SU-DHL-6 (cell line): ENCODE measurements around the gene MLEC.

Source experiments
- EZH2phosphoT487 ChIP-seq: fragments of 200-600 bp; sonication (generic), shearing (Covaris generic); conservative IDR thresholded peaks from 2 replicates; pipeline ENCODE4 v1.6.1; 2018; ENCODE audit warnings: mild to moderate bottlenecking, antibody characterized with exemption, low read length, moderate library complexity, mixed read lengths
- TF ChIP-seq, protein P1 (sequence below): fragments of 200-600 bp; sonication (generic); IDR thresholded peaks from one replicate; pipeline ENCODE4 v1.5.1; 2017; ENCODE audit warnings: antibody characterized with exemption, mild to moderate bottlenecking, low read length, moderate library complexity; ENCODE audit not compliant: insufficient read depth, poor library complexity, severe bottlenecking

DNA sequence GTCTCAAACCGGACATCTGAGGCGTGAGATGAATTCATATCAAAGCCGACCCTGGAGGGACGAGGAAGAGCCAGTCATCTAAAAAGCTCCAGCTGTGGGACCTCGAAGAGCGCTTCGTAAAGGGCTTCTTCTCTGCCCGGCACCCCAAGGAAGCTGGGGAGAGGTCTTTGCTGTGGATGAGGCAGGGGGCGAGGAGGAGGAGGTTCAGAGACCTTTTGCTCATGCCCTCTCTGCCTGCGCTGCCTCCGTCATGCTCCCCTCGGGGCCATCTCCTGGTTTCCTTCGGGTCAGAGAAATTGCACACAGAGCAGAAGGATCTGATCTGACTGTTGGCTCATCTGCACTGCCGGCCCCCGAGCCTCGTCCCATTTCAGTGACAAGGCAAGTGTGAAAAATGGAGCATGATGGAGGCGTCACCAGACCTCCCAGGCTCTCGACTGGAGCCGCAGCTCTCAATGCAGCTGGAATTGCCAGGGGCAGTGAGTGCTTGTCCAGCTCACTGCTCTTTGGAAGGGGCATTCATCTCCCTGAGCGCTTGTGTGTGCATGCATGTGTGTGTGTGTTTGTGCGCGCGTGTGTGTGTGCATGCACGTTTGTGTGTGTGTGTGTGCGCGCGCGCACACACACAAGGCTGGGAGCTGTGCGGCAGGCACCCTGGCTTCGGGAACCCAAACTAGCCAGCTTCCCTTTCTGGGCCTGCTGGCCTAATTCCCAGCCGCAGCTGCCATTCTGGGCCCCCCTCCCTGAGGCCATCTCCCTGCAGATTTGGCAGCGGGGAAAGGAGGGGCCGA is 37.3 kb upstream of the MLEC start:
- TF ChIP-seq, protein P1, sequence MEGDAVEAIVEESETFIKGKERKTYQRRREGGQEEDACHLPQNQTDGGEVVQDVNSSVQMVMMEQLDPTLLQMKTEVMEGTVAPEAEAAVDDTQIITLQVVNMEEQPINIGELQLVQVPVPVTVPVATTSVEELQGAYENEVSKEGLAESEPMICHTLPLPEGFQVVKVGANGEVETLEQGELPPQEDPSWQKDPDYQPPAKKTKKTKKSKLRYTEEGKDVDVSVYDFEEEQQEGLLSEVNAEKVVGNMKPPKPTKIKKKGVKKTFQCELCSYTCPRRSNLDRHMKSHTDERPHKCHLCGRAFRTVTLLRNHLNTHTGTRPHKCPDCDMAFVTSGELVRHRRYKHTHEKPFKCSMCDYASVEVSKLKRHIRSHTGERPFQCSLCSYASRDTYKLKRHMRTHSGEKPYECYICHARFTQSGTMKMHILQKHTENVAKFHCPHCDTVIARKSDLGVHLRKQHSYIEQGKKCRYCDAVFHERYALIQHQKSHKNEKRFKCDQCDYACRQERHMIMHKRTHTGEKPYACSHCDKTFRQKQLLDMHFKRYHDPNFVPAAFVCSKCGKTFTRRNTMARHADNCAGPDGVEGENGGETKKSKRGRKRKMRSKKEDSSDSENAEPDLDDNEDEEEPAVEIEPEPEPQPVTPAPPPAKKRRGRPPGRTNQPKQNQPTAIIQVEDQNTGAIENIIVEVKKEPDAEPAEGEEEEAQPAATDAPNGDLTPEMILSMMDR, result no peak
- TF ChIP-seq EZH2phosphoT487, result no peak
